ENCODE data around the gene OR2T3.
"Not testable (repeated sequence)": the region's sequence is repeated elsewhere in the genome, so short reads cannot be mapped to it uniquely, and the experiment has no call there.

GRCh38 chr1:248496661-248497060 is 23.5 kb downstream of the OR2T3 start:
- TF ChIP-seq, protein P1, sequence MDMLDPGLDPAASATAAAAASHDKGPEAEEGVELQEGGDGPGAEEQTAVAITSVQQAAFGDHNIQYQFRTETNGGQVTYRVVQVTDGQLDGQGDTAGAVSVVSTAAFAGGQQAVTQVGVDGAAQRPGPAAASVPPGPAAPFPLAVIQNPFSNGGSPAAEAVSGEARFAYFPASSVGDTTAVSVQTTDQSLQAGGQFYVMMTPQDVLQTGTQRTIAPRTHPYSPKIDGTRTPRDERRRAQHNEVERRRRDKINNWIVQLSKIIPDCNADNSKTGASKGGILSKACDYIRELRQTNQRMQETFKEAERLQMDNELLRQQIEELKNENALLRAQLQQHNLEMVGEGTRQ (IDR thresholded peaks at IDR 0.05; ENCODE audit: low read length): not testable (repeated sequence)
- TF ChIP-seq MAX (IDR thresholded peaks at IDR 0.05); EZH2 (IDR thresholded peaks at IDR 0.05; ENCODE audit: low read depth, low read length, severe bottlenecking); JUN (IDR thresholded peaks at IDR 0.05; ENCODE audit: low read depth, low read length); NRF1 (IDR thresholded peaks at IDR 0.05; ENCODE audit: low read depth, low read length); HDAC2 (IDR thresholded peaks at IDR 0.05; ENCODE audit: borderline replicate concordance in 1 of 2, low read depth in 2 of 2, low read length in 2 of 2); POLR2A (IDR thresholded peaks at IDR 0.05; ENCODE audit: control extremely low read depth in 1 of 2, low read depth in 2 of 2, low read length in 2 of 2); ATF3 (IDR thresholded peaks at IDR 0.05; ENCODE audit: insufficient read depth, low read depth, low read length); EGR1 (IDR thresholded peaks at IDR 0.05; ENCODE audit: borderline replicate concordance, low read depth, low read length); GABPA (IDR thresholded peaks at IDR 0.05; ENCODE audit: borderline replicate concordance, insufficient read depth, low read length); RFX5 (IDR thresholded peaks at IDR 0.05; ENCODE audit: borderline replicate concordance, low read depth, low read length): not testable (repeated sequence)
- TF ChIP-seq, protein P2, sequence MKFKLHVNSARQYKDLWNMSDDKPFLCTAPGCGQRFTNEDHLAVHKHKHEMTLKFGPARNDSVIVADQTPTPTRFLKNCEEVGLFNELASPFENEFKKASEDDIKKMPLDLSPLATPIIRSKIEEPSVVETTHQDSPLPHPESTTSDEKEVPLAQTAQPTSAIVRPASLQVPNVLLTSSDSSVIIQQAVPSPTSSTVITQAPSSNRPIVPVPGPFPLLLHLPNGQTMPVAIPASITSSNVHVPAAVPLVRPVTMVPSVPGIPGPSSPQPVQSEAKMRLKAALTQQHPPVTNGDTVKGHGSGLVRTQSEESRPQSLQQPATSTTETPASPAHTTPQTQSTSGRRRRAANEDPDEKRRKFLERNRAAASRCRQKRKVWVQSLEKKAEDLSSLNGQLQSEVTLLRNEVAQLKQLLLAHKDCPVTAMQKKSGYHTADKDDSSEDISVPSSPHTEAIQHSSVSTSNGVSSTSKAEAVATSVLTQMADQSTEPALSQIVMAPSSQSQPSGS (IDR thresholded peaks at IDR 0.05; ENCODE audit: low read length): not testable (repeated sequence)
- TF ChIP-seq, protein P3, sequence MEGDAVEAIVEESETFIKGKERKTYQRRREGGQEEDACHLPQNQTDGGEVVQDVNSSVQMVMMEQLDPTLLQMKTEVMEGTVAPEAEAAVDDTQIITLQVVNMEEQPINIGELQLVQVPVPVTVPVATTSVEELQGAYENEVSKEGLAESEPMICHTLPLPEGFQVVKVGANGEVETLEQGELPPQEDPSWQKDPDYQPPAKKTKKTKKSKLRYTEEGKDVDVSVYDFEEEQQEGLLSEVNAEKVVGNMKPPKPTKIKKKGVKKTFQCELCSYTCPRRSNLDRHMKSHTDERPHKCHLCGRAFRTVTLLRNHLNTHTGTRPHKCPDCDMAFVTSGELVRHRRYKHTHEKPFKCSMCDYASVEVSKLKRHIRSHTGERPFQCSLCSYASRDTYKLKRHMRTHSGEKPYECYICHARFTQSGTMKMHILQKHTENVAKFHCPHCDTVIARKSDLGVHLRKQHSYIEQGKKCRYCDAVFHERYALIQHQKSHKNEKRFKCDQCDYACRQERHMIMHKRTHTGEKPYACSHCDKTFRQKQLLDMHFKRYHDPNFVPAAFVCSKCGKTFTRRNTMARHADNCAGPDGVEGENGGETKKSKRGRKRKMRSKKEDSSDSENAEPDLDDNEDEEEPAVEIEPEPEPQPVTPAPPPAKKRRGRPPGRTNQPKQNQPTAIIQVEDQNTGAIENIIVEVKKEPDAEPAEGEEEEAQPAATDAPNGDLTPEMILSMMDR (IDR thresholded peaks at IDR 0.05; ENCODE audit: control extremely low read depth in 1 of 3, insufficient read depth in 1 of 3, low read depth in 1 of 3, low read length in 3 of 3): not testable (repeated sequence)
